Stimulated activated CD4-positive, alpha-beta T cell treated with anti-CD3 and anti-CD28 coated beads, Interleukin-2, amount 100 ng/mL, for 4 hours (primary cell): ENCODE results near the gene DNM3.

Experiments
- DNase-seq: peaks from one replicate; pipeline ENCODE4 v3.0.0-alpha.2; 2020; ENCODE audit warnings: low read depth

DNM3 gene

DNA sequence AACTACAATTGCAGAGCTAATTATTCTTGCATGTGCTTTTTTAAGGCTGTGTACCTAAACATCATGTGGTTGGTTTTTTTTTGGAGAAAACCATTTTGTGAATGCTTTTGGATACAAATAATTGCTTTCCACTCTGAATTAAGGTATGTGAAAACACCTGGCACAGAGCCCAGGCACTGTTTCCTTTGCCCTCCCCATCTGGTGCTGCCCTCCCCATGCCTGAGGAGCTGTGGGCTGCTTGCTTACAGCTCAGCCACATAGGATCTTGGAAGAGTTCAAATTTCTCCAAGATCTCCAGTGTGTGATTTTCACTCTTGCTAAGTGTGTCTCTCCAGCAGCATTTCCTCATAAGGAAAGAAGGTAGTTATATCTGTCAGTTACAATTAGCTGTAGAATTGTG, 27.8 kb downstream of the DNM3 start:
- DNase-seq = no peak

DNA sequence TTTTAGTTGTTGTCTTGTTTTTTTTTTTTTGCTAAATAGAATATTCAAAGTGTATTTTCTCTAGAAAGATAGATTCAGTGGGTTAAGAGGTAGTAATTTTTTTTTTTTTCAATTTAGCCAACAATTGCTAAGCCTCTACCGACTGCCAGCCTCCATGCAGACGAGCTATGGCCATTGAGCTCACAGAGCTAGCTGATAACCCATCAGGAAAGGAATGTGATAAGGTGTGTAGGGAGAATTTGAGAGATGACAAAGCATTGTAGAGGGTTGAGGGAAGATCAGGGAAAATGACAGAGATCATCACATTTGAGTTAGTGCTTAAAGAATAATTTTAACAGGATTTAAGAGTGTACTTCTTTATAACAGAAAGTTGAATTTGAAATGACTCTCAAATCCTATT, 30.6 kb downstream of the DNM3 start:
- no peak for DNase-seq

DNA sequence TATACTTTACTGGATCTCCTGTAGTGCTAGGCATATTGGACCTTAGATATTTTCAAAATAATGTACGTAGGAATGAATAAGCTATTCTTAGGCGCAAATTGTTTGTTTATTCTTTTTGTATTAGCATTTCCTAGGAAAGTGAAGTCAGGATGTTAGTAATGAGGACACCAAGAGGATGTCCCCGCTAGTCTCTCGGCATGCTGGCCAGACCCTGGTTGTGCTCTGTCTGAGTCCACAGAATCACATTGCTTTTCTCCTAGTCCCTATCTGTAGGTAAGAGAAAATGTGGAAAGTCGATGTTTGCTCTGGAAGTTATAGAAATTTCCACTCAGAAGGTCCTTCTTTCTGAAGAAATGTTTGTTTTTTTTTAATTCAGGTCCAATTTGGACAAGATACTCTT, 31.1 kb downstream of the DNM3 start:
- no peak for DNase-seq

DNA sequence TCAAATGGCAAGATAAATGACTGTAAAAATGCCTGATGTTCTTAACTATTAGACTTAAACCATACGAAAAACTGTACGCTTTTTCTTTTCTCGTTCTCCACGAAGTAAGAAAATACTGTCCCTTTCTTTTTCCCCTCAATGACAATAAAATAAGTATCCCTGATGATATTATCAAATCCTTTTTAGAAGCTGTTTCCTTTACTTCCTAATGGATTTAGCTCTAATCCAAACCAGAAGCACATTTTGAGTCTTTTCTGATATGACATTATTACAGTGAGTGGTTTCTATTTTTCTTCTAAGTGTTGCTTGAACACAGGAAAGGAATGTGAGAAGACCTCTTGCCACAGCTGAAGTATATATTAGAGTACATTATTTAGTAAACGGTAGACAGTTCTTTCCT, 32.4 kb downstream of the DNM3 start:
- no peak for DNase-seq

DNA sequence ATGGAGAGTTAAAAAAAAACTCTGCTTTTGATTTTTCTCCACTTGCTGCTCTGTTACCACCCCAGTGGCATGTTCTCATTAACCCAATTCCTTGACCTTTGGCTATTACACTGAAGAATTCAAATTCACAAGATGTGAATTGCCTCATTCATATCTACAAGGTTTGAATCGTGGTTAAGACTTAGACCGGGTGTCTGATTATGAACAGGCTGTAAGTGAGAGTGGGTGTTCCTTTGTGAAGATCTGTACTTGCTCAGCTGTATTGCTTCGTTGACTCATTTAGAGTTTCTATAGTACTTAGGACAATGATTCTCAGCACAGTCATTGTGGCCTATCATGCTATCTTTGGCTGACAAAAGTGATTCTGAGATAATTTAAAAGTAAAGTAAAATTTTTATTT, 36.4 kb downstream of the DNM3 start:
- DNase-seq = no peak

DNA sequence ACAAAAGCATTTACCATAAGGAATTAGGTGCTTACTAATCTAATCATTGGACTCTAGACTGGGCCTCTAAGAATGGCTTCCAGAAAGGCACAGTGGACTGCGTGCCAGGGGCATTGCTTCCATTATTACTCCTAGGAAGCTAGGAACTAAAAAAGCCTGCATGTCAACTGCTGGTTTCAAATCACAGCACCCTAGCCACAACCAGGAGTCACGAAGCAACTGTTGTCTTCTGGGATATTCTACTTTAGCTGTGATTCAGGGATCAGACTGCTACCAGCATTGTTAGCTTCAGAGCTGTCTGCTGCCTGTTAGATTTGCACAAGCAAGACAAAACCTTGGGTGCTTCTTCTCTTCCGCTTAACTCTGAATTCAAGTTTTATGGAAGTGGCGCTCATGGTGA, 38.3 kb downstream of the DNM3 start:
- no peak for DNase-seq

DNA sequence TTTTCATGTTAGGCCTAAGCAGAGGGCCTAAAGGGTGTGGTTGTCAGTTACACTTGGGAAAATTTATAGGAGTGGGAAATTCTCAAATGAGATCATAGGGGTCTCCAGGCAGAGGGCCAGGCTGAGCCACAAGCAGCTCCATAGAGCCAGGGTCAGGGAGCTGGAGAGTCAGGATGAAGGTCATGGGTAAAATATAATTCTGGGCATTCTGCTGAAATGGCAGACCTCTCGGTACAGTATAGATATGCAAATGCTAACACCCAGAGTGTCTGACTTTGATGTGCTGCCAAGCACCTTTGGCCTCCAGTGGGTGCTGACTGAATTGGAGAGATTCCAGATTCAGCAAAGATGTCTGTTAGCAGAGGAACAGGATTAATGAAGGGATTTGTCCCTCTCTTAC, 40.1 kb downstream of the DNM3 start:
- DNase-seq = no peak

DNA sequence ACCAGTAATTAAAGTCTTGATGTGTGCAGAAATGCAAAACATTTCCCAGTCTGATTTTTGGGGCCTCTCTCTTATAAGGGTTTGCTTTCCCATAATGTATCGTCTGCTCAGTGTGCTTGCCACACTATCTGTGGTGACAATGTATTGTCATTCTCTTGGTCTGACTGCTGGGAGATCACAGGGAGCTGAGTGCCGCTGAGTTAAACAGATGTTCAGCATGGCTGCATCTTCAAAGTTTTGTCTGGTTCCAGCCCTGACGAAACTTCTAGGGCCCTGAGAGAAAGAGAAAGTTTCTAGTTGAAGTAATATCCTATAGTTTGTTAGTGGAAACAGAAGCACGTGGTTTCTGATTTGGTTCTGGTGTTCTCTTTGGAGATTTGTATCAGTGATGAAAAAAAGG, 42.6 kb downstream of the DNM3 start:
- no peak for DNase-seq

DNA sequence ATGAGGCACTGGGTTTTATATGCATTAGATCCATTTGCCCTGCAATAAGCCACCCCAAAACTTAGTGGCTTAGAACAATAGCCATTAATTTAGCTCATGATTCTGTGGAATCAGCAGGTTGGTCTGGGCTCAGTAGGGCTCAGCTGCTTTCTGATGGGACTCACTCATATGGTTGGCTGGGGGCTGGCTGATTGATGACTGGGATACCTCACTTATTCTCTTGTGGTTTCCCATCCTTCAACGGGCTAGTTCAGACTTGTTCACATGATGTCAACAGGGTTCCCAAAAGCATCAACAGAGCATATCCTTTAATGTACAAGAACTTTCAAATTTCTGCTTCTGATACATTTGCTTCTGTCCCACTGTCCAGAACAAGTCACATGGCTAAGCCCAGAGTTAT, 43.2 kb downstream of the DNM3 start:
- no peak for DNase-seq

DNA sequence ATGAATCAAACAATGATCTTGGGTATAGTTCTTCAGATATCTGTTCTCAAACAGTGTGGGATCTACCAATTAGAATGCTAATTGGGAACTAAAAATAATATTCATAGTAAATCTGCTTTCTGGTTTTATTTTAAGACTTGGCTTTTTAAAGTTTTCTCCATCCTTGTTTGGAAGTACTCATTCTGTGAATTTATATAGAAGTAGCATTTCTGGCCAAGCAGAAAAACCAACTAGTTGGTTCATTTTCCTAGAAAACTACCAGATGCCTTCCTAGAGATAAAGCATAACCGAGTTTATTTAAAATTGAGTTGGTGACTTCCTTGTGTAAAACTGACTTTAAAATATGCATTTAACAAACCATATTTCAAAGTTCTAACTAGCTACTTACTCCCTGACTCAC, 48.8 kb downstream of the DNM3 start:
- DNase-seq = no peak

DNA sequence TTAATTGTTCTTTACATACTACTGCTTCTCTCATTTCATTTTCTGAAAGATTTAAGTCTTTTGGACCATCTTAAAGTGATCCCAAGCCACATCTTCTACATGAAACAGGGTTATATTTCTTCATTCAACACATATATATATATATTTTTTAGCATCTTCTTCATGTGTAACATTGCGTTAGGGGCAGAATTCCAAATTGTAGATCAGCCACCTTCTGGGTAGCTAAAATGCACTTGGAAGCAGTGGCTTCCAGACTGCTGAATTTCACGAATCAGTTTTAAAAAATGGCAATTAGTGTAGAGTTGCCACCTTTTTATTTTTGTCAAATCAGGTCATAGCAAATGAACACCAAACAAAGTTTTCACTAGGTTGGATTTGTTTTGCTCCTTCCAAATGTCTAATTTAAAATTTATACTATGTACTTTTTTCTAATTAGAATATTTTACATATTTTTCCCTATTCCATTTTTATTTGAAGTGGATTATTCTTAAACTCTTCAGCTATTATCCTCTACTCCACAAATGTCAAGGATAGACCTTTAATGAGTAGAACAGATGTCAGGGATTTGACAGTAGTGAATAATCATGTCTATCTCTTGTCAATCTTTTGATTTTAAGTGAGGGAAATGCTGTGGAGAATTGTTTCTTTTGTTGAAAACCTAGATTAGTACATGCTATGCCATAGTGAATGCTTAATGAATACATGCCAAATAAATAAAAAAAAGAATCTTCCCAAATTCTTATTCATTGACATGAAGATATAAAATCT, 55.8 kb downstream of the DNM3 start:
- no peak for DNase-seq

DNA sequence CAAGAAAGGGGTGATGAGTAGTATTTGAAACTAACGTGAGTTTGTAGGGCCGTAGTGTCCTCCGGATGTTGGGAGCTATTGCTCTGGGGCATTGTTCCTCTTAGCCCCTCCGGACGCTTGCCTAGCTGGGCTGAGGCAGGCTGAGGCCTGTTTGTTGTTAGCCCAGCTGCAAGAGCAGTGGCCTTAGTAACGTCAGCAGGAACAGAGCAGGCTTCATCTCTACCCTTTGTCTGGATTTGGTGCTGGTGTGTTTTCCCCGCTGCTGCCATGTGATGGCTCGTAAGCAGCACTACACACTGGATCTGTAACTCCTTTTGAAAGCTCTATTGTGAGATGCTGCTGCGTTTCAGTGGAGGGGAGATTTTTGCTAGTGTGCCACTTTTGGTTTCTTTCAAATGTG, 57.6 kb downstream of the DNM3 start:
- DNase-seq = no peak

DNA sequence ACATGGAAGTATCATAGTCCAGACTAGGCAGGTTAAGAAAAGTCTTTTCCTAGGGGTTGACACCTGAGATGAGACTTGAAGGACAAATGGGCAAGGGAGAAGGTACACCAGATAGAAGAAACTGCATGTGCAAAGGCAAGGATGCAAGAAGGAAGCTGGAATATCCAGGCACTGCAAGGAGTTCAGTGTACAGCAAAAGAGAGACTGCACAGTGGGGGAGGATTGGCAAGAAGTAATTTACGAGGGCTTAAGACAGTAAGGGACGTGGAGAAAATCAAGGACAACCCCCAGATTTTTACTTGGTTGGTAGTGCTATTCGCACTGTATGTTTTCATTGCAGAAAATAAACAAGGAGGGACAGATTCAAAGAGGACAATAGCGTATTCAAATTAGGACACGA, 58.5 kb downstream of the DNM3 start:
- no peak for DNase-seq

DNA sequence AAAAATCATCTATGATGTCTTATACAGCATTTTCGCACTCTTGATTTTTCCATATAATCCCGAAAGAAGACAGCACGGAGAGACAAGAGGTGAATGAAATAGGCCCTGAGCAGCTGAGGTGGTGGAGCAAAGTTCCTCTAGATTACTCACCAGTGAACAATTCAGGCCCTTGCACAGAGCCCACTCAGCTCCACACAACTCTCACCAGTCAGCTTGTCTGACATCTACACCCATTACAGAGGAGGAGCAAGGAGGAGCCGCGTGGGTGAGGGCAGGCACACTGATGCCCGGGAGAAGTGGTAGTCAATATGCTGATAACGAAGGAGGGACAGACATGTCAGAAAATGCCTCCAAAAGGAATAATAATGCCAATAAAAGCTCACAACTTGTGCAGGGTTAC, 59.9 kb downstream of the DNM3 start:
- no peak for DNase-seq

DNA sequence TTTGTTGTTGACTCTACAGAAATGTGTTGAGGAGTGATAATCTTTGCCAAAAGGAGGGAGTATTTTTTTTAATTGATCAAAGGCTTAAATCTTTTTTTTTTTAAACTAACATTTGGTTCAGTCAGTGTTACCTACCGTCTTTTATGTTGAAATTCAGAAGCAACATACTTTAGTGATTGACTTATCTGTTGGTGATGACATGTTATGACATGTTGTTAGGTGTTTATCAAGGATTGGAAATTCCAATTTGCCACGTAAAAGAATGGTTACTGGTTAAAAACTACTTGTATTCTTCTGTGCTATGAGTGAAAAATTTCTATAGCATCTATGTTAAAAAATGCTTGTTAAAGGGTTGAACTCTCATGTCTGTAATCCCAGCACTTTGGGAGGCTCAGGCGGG, 61.2 kb downstream of the DNM3 start:
- no peak for DNase-seq

DNA sequence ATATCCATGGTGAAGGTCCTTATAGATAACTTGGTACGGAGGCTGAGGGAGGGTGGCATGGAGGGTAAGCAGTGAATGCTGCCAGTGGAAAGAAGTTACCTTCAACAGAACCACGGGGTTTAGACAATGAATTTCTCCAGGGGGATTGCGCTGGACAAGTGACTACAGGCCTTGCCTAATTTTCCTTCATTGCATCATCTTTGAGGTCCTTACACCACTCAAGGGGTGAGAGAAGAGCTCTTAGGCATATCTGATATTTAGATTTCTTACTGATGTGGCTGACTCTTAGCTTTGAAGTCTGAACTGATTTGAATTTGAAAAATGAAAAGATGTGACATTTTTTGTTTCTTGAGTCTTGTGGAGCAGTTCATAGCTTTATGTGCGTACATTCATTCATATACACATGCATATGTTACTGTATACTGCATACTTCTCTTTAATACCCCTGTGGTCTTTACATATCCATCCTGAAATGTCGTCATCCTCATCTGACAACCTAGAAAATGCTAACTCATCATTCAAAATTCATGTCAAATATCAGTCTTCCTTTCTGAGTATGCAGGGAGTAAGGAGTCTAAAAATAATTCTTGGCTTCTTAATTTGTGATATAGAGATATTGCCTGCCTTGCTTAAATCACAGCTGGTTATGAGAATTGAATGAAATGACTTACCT, 63.6 kb downstream of the DNM3 start:
- no peak for DNase-seq

DNA sequence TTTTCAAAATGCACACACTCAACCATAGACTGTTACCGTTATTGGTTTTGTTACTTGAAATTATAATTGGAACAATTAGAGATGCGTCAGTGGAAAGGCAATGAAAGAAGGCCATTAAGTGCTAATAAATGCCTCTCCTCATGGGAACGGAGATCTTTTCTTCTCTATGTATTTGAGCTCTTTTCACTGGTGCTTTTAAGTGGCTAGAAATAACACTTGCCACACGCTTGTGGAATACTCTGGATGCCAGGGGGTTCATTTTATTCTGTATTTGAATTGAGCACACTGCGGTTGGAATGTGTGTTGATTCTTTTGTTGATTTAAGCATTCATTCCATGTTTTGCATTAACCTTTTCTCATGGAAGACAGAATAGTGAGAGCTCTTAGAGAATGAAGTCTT, 68.4 kb downstream of the DNM3 start:
- DNase-seq = no peak

DNA sequence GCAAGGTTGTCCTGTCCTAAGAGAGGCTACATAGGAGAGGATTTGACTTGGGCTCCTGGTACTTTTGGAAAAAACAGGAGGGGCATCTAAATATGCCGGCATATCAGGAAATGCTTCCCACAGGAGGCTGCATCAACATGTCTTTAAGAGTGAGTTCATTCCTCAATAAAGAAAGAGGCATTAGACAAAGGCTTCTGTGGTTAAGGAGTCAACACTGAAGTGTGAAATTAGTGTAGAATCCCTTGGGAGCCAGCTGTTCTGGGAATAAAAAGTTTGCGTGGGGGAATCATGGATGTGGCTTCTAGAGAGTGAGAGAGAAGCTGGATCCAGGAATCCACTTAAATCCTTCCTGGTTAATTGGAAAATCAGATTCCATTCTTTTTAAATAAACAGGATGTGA, 69.5 kb downstream of the DNM3 start:
- no peak for DNase-seq

DNA sequence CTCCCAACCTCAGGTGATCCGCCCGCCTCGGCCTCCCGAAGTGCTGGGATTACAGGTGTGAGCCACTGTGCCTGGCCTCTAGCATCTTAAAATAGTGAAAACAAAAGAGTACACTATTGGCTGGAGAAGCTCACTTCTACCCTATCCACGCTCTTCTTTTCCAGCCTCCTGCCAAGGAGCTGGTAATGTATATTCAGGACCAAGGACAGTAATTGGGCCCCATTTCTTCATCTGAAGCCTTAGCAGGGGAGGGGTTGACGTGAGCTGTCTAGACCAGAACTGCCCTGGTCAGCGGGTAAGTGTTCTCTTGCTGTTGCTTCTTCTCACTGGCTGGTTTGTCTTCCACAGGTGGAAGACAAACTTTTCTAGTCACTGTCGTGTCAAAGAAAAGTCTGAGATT, 70.2 kb downstream of the DNM3 start:
- no peak for DNase-seq

DNA sequence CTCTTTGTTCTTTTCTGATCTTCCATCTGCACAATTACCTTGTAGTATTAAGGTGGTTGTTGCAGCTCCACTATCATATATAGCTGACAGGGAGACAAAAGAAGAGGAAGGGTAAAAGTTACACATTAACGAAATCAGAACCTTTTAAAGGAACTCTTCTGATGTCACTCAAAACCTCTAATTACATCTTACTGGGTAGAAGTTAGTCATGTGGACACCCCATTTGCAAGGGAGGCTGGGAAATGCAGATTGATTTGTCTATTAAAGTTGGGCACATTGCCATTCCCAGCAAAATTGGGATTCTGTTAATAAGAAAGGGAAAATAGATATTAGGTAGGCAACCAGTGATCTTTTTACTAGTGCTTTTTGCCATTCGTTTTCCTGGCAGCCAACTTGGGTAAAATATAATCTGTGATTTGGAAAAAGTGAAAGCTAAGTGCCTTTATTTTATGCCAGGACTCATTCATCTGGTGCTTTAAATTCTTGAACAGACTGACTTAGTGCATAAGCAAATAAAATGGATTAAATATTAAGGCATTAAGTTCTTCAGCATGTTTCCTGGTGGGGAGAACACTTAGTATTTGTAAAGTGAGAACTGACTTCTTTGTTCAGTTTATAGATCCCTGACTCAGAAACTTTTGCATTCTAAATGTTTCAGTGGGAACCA, 71.3 kb downstream of the DNM3 start:
- DNase-seq = no peak

DNA sequence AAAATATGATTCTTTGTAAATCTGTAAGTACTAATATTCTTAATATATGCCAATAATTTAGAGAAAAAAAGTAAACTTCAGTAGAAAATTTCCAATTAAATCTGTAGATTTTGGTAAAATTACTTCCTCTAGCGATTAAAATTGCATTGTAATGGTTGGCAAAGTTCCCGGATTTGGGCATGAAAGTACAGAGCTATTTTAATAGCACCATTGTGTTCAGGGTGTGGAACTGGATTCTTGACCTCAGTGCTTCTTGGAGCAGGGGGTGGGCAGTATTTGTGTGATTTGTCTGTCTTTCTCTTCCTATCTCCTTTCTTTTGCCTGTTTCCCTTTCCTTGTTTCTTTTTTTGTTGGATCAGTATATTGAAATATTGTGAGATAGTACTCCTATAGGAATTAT, 72.1 kb downstream of the DNM3 start:
- no peak for DNase-seq

DNA sequence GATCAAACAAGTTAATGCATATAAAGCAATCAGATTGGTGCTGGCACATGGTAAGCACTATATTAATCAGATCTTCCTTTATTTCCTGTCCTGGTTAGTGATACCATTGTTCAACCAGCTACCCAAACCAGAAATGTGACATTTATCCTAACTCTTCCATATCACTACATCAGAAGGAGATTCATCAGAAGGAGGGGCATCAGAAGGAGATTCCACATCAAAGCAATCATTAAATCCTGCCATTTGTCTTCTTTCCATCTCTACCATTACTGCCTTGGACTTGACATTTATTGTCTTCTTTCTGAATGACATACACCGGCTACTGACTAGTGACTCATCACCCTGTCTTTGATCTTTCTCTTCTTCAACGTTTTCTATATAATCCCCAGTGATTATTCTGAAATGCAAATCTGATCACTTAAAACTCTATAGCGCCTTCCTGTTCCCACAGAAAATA, 75.0 kb downstream of the DNM3 start:
- no peak for DNase-seq

DNA sequence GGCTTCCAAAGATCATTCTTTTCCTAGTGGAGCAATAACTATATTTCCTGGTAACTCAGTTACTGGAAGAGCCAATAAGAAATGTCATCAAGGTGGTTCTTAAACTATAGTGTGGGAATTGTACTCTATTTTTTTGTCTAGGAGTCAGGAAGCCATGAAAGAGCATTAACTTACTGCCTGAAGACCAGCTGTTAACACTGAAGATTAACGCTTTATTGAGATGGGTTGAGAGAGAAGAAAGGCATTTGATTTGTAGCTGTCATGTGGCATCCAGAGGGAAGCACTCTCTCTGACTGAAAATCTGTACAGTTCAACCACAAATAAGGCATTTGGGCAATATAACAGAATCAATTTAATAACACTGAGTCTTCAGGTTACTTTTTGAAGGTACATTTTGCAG, 76.0 kb downstream of the DNM3 start:
- DNase-seq = no peak
